ENCODE data around the gene RAB19.
"Not testable (repeated sequence)": the region's sequence is repeated elsewhere in the genome, so short reads cannot be mapped to it uniquely, and the experiment has no call there.

GRCh38 chr7:140415816-140416215 lies 12.0 kb downstream of the RAB19 start:
- TF ChIP-seq, protein P1, sequence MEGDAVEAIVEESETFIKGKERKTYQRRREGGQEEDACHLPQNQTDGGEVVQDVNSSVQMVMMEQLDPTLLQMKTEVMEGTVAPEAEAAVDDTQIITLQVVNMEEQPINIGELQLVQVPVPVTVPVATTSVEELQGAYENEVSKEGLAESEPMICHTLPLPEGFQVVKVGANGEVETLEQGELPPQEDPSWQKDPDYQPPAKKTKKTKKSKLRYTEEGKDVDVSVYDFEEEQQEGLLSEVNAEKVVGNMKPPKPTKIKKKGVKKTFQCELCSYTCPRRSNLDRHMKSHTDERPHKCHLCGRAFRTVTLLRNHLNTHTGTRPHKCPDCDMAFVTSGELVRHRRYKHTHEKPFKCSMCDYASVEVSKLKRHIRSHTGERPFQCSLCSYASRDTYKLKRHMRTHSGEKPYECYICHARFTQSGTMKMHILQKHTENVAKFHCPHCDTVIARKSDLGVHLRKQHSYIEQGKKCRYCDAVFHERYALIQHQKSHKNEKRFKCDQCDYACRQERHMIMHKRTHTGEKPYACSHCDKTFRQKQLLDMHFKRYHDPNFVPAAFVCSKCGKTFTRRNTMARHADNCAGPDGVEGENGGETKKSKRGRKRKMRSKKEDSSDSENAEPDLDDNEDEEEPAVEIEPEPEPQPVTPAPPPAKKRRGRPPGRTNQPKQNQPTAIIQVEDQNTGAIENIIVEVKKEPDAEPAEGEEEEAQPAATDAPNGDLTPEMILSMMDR (IDR thresholded peaks at IDR 0.05 in 2 of 3, conservative IDR thresholded peaks at IDR 0.05 in 1 of 3; ENCODE audit: insufficient read depth in 2 of 3, low read depth in 1 of 3, low read length in 3 of 3), result not testable (repeated sequence)
- not testable (repeated sequence) for TF ChIP-seq CEBPG (CRISPR knock-in tag; IDR thresholded peaks at IDR 0.05); CEBPG (tag; conservative IDR thresholded peaks at IDR 0.05 in 1 of 2, IDR thresholded peaks at IDR 0.05 in 1 of 2); FOS (IDR thresholded peaks at IDR 0.05; ENCODE audit: extremely low read depth, insufficient read length); MAX (CRISPR knock-in tag; IDR thresholded peaks at IDR 0.05); CBX3 (IDR thresholded peaks at IDR 0.05; ENCODE audit: borderline replicate concordance in 1 of 2, low read length in 2 of 2); NR2C2 (CRISPR knock-in tag; IDR thresholded peaks at IDR 0.05); NR2C2 (tag; IDR thresholded peaks at IDR 0.05)
- TF ChIP-seq, protein P2, sequence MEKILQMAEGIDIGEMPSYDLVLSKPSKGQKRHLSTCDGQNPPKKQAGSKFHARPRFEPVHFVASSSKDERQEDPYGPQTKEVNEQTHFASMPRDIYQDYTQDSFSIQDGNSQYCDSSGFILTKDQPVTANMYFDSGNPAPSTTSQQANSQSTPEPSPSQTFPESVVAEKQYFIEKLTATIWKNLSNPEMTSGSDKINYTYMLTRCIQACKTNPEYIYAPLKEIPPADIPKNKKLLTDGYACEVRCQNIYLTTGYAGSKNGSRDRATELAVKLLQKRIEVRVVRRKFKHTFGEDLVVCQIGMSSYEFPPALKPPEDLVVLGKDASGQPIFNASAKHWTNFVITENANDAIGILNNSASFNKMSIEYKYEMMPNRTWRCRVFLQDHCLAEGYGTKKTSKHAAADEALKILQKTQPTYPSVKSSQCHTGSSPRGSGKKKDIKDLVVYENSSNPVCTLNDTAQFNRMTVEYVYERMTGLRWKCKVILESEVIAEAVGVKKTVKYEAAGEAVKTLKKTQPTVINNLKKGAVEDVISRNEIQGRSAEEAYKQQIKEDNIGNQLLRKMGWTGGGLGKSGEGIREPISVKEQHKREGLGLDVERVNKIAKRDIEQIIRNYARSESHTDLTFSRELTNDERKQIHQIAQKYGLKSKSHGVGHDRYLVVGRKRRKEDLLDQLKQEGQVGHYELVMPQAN (IDR thresholded peaks at IDR 0.05; ENCODE audit: borderline replicate concordance), result not testable (repeated sequence)
- TF ChIP-seq, protein P3, sequence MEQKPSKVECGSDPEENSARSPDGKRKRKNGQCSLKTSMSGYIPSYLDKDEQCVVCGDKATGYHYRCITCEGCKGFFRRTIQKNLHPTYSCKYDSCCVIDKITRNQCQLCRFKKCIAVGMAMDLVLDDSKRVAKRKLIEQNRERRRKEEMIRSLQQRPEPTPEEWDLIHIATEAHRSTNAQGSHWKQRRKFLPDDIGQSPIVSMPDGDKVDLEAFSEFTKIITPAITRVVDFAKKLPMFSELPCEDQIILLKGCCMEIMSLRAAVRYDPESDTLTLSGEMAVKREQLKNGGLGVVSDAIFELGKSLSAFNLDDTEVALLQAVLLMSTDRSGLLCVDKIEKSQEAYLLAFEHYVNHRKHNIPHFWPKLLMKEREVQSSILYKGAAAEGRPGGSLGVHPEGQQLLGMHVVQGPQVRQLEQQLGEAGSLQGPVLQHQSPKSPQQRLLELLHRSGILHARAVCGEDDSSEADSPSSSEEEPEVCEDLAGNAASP (IDR thresholded peaks at IDR 0.05), result not testable (repeated sequence)
